Keratinocyte (primary cell): ENCODE data around the gene PLXDC2.

Source experiments
- CTCF ChIP-seq, 3 experiments: IDR thresholded peaks in 1 of 3; conservative IDR thresholded peaks in 1 of 3; optimal IDR thresholded peaks in 1 of 3; 2 replicates in 2 of 3; 3 replicates in 1 of 3; pipeline versions ENCODE3 to v1.5.1; 2011; ENCODE audit warnings: low read length in 3 of 3, mild to moderate bottlenecking in 3 of 3, moderate library complexity in 2 of 3, control low read depth in 1 of 3, inconsistent platforms in 1 of 3; ENCODE audit not compliant: insufficient read depth in 2 of 3; ENCODE audit errors: extremely low read depth in 1 of 3
- EZH2 ChIP-seq: IDR thresholded peaks from one replicate; pipeline ENCODE4 v1.6.1; 2012; ENCODE audit warnings: inconsistent platforms, mild to moderate bottlenecking, low read length, moderate library complexity

GRCh38 chr10:19843487-19843886, 27.3 kb downstream of the PLXDC2 start:
- TF ChIP-seq CTCF (optimal IDR thresholded peaks at IDR 0.05 in 1 of 3, IDR thresholded peaks at IDR 0.05 in 1 of 3, conservative IDR thresholded peaks at IDR 0.05 in 1 of 3; ENCODE audit: extremely low read depth in 1 of 3, insufficient read depth in 2 of 3, low read length in 3 of 3) (no peak), EZH2 (no peak)
